CD14-positive monocyte (primary cell): ENCODE measurements around the gene IGF2R. TPM values are rescaled to one million over a fixed set of nuclear protein-coding genes. Genes with fewer than 3 reads are reported as not detected.

Source experiments
- DNase-seq, 3 donors: peaks; one replicate each; pipeline ENCODE4 v3.0.0-alpha.2; 2011 to 2022
- H2AFZ ChIP-seq: 2 replicates; pipeline ENCODE4 v1.6.0; 2012; ENCODE audit warnings: mild to moderate bottlenecking, low read depth, low read length, inconsistent platforms; ENCODE audit not compliant: insufficient read depth, poor library complexity, severe bottlenecking
- H3K27ac ChIP-seq, 2 donors: 1 replicate in 1 of 2; 2 replicates in 1 of 2; pipeline ENCODE4 v1.5.1; 2012 to 2013; ENCODE audit warnings: low read length in 2 of 2, control low read depth in 1 of 2, inconsistent platforms in 1 of 2, low read depth in 1 of 2, mild to moderate bottlenecking in 1 of 2
- H3K27me3 ChIP-seq, 2 donors: one replicate each; pipeline versions ENCODE4 v1.6.0 to v1.6.1; 2011 to 2013; ENCODE audit warnings: low read length in 2 of 2; ENCODE audit not compliant: control insufficient read depth in 2 of 2, insufficient read depth in 2 of 2
- H3K36me3 ChIP-seq, 2 donors: replicated peaks in 1 of 2; 1 replicate in 1 of 2; 2 replicates in 1 of 2; pipeline versions ENCODE4 v1.5.1 to v1.6.1; 2012 to 2013; ENCODE audit warnings: low read length in 2 of 2, control low read depth in 1 of 2, inconsistent platforms in 1 of 2, mild to moderate bottlenecking in 1 of 2; ENCODE audit not compliant: insufficient read depth in 2 of 2, control insufficient read depth in 1 of 2
- H3K4me1 ChIP-seq, 2 donors: 1 replicate in 1 of 2; 2 replicates in 1 of 2; pipeline versions ENCODE4 v1.5.1 to v1.6.1; 2012 to 2013; ENCODE audit warnings: low read length in 2 of 2, control low read depth in 1 of 2, inconsistent platforms in 1 of 2, mild to moderate bottlenecking in 1 of 2, moderate library complexity in 1 of 2; ENCODE audit not compliant: insufficient read depth in 2 of 2, control insufficient read depth in 1 of 2
- H3K4me2 ChIP-seq: replicated peaks from 2 replicates; pipeline ENCODE3; 2012; ENCODE audit warnings: low read length, moderate library complexity, mild to moderate bottlenecking; ENCODE audit not compliant: poor library complexity, severe bottlenecking; ENCODE audit errors: extremely low read depth
- H3K4me3 ChIP-seq, 3 experiments: fragments of 200-600 bp in 1 of 3; sonication (generic) in 1 of 3; replicated peaks in 1 of 3; 1 replicate in 2 of 3; 2 replicates in 1 of 3; pipeline ENCODE4 v1.5.1; 2011 to 2013; ENCODE audit warnings: low read length in 3 of 3, mild to moderate bottlenecking in 3 of 3, control low read depth in 2 of 3, low read depth in 2 of 3, inconsistent platforms in 1 of 3, moderate library complexity in 1 of 3
- H3K79me2 ChIP-seq: 2 replicates; pipeline ENCODE4 v1.6.0; 2012; ENCODE audit warnings: mild to moderate bottlenecking, control low read depth, inconsistent platforms, low read length, moderate library complexity; ENCODE audit not compliant: insufficient read depth
- H3K9ac ChIP-seq: 2 replicates; pipeline ENCODE4 v1.6.0; 2017; ENCODE audit warnings: low read length, mild to moderate bottlenecking; ENCODE audit not compliant: insufficient read depth, poor library complexity, severe bottlenecking
- H3K9me3 ChIP-seq, 2 donors: replicated peaks in 1 of 2; 1 replicate in 1 of 2; 2 replicates in 1 of 2; pipeline versions ENCODE4 v1.5.1 to v1.6.1; 2012 to 2013; ENCODE audit warnings: low read length in 2 of 2, control low read depth in 1 of 2; ENCODE audit not compliant: control insufficient read depth in 1 of 2, insufficient read depth in 1 of 2
- H4K20me1 ChIP-seq: 2 replicates; pipeline ENCODE4 v1.6.0; 2012; ENCODE audit warnings: mild to moderate bottlenecking, low read length, control low read depth, moderate library complexity; ENCODE audit not compliant: insufficient read depth
- H3K27ac Mint-ChIP-seq, 7 donors: one replicate each; pipeline ENCODE4 v1.8.0; 2020; ENCODE audit warnings: mild to moderate bottlenecking in 7 of 7, mixed read lengths in 7 of 7, moderate library complexity in 6 of 7, inconsistent platforms in 2 of 7
- H3K27me3 Mint-ChIP-seq, 3 donors: one replicate each; pipeline ENCODE4 v1.8.0; 2021 to 2022; ENCODE audit warnings: low read depth in 3 of 3, mild to moderate bottlenecking in 3 of 3, mixed read lengths in 3 of 3, moderate library complexity in 3 of 3, inconsistent platforms in 1 of 3
- H3K36me3 Mint-ChIP-seq, 2 donors: one replicate each; pipeline ENCODE4 v1.8.0; 2020; ENCODE audit warnings: mixed read lengths in 2 of 2, inconsistent platforms in 1 of 2, mild to moderate bottlenecking in 1 of 2
- H3K4me1 Mint-ChIP-seq: one replicate; pipeline ENCODE4 v1.8.0; 2020; ENCODE audit warnings: mild to moderate bottlenecking, mixed read lengths
- H3K4me3 Mint-ChIP-seq, 2 donors: one replicate each; pipeline ENCODE4 v1.8.0; 2020; ENCODE audit warnings: mild to moderate bottlenecking in 2 of 2, mixed read lengths in 2 of 2, moderate library complexity in 1 of 2
- H3K9me3 Mint-ChIP-seq, 7 donors: one replicate each; pipeline ENCODE4 v1.8.0; 2020 to 2022; ENCODE audit warnings: mixed read lengths in 7 of 7, mild to moderate bottlenecking in 6 of 7, moderate library complexity in 6 of 7, inconsistent platforms in 2 of 7
- WGBS: methylation state at CpG from one replicate; pipeline ENCODE4 v1.1.5; 2013; ENCODE audit warnings: missing lambda C conversion rate; ENCODE audit not compliant: insufficient coverage; 5-methylcytosine and 5-hydroxymethylcytosine counted together
- intact Hi-C, 2 donors: fragments of 100-400 bp; cut with micrococcal nuclease; formaldehyde crosslinking; loops; one replicate each; pipeline versions ENCODE4 v1.15.0 to v1.15.1; 2023
- polyA plus RNA-seq, 3 donors: library from polyadenylated mRNA; depleted of rRNA in 1 of 3; unstranded in 2 of 3; stranded (reverse) in 1 of 3; fragments of 300-500 nt in 2 of 3; fragments of >200 nt in 1 of 3; fragmentation: Illumina TruSeq in 2 of 3; gene quantifications; 1 replicate in 2 of 3; 2 replicates in 1 of 3; pipeline ENCODE4 v1.2.3, GENCODE V29; 2012 to 2021
- TF ChIP-seq, protein P1 (sequence below): fragments of 200-600 bp; IDR thresholded peaks from one replicate; pipeline ENCODE4 v1.8.0; 2022; ENCODE audit warnings: antibody characterized with exemption, mild to moderate bottlenecking

The IGF2R gene
- polyA plus RNA-seq, 3 donors, result 6.9 to 44.8 (median 8.2) TPM

DNA sequence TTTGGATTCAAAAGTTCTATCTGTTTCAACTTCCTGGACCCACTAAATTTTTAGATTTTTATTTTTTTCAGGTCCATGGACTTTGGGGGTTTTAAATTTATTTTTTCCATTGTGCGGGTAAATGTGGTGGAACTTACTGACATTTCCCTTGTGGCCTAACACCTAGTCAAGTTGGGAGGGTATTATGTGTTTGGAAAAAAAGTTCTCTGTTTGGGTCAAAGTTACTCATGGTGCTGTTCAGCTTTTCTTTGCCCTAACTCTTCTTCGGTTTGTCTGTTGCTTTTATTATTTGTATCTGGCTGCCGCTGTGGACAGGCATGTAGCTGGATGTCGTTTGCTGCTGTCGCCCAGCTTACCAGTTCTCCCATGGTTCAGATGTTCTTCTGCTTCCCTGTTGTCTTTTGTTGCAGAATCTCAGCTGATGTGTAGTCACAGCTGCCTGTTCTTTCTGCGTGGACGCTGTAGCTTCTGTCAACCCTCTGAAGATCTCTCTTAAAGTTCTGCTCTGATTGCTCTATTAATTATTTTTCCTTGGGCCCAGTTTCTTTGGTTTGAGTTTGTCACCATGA is 7.9 kb downstream of the IGF2R start:
- H3K9ac ChIP-seq, result no peak overlapping the region
- H2AFZ ChIP-seq, result no peak overlapping the region
- H3K27ac ChIP-seq, result no peak overlapping the region
- TF ChIP-seq, protein P1, sequence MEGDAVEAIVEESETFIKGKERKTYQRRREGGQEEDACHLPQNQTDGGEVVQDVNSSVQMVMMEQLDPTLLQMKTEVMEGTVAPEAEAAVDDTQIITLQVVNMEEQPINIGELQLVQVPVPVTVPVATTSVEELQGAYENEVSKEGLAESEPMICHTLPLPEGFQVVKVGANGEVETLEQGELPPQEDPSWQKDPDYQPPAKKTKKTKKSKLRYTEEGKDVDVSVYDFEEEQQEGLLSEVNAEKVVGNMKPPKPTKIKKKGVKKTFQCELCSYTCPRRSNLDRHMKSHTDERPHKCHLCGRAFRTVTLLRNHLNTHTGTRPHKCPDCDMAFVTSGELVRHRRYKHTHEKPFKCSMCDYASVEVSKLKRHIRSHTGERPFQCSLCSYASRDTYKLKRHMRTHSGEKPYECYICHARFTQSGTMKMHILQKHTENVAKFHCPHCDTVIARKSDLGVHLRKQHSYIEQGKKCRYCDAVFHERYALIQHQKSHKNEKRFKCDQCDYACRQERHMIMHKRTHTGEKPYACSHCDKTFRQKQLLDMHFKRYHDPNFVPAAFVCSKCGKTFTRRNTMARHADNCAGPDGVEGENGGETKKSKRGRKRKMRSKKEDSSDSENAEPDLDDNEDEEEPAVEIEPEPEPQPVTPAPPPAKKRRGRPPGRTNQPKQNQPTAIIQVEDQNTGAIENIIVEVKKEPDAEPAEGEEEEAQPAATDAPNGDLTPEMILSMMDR, result no peak
- no peaks in the 10 kb centered on the region for H3K36me3 ChIP-seq
- H4K20me1 ChIP-seq, result peaks cover 99% of the 10 kb centered on the region
- H3K4me3 Mint-ChIP-seq, result peak overlapping the region in 1 of 2 donors; percentile 59
- no peak overlapping the region for H3K4me2 ChIP-seq
- peaks cover 83% of the 10 kb centered on the region for H3K4me1 Mint-ChIP-seq
- peaks cover 0 to 33% of the 10 kb centered on the region in 2 donors for H3K27me3 ChIP-seq
- H3K4me1 ChIP-seq, result peaks cover 53 to 86% of the 10 kb centered on the region in 2 donors
- WGBS, result 93% methylated on average over 6 of the region's 7 CpGs
- H3K27me3 Mint-ChIP-seq, result peaks cover 49 to 61% (median 54%) of the 10 kb centered on the region in 3 donors
- no peaks in the 10 kb centered on the region for H3K9me3 ChIP-seq
- intact Hi-C loops, result loop anchor here in 1 of 2 donors (10.0 kb wide), 1 partner anchor 282 kb away; the partner anchor contains the start of gene SOD2
- peak overlapping the region in 1 of 7 donors; percentile 1 for H3K27ac Mint-ChIP-seq
- peaks cover 49 to 70% of the 10 kb centered on the region in 2 donors for H3K36me3 Mint-ChIP-seq
- H3K9me3 Mint-ChIP-seq, result peaks cover 0 to 8% (median 4%) of the 10 kb centered on the region in 7 donors
- DNase-seq, result no peak
- H3K79me2 ChIP-seq, result peaks cover 96% of the 10 kb centered on the region
- no peak overlapping the region for H3K4me3 ChIP-seq

GRCh38 chr6:159977255-159977903 is 8.5 kb downstream of the IGF2R start:
- H3K27ac Mint-ChIP-seq, result peak overlapping the region in 2 of 7 donors; percentile 1 to 3
- Histone ChIP-seq H4K20me1 (peaks cover 99% of the 10 kb centered on the region), H3K9me3 (no peaks in the 10 kb centered on the region), H3K27ac (no peak overlapping the region), H3K27me3 (peaks cover 0 to 33% of the 10 kb centered on the region in 2 donors), H3K4me1 (peaks cover 59 to 86% of the 10 kb centered on the region in 2 donors), H2AFZ (no peak overlapping the region), H3K36me3 (no peaks in the 10 kb centered on the region), H3K9ac (no peak overlapping the region), H3K79me2 (peaks cover 95% of the 10 kb centered on the region), H3K4me3 (no peak overlapping the region), H3K4me2 (no peak overlapping the region)
- intact Hi-C loops, result loop anchor here in 1 of 2 donors (10.0 kb wide), 1 partner anchor 283 kb away; the partner anchor contains the start of gene SOD2
- TF ChIP-seq, protein P1, result no peak
- H3K27me3 Mint-ChIP-seq, result peaks cover 49 to 59% (median 54%) of the 10 kb centered on the region in 3 donors
- 93% methylated on average over 6 of the region's 14 CpGs for WGBS
- H3K9me3 Mint-ChIP-seq, result peaks cover 0 to 8% (median 4%) of the 10 kb centered on the region in 7 donors
- peak overlapping the region in 1 of 2 donors; percentile 59 for H3K4me3 Mint-ChIP-seq
- DNase-seq, result no peak
- H3K36me3 Mint-ChIP-seq, result peaks cover 43 to 67% of the 10 kb centered on the region in 2 donors
- peaks cover 85% of the 10 kb centered on the region for H3K4me1 Mint-ChIP-seq
